Stimulated activated CD4-positive, alpha-beta T cell treated with anti-CD3 and anti-CD28 coated beads, TNF-alpha, amount 100 ng/mL, for 4 hours (primary cell): ENCODE measurements around the gene SRPK3.

ENCODE experiments used
- DNase-seq, 3 experiments: peaks; one replicate each; pipeline ENCODE4 v3.0.0-alpha.2; 2020; ENCODE audit warnings: low read depth in 3 of 3

Gene SRPK3

GRCh38 chrX:153783378-153784013, 2.7 kb downstream of the SRPK3 start:
- no peak for DNase-seq

- DNase-seq: no peak
These were observed 3.6 kb downstream of the SRPK3 start for GRCh38 chrX:153784325-153784967.

GRCh38 chrX:153786669-153787068, 5.8 kb downstream of the SRPK3 start:
- DNase-seq: no peak

- DNase-seq: no peak
These were observed 8.8 kb downstream of the SRPK3 start for GRCh38 chrX:153789654-153790053.

- DNase-seq: no peak
These were observed 10.4 kb downstream of the SRPK3 start for GRCh38 chrX:153791104-153791852.

GRCh38 chrX:153792368-153792767, 11.5 kb downstream of the SRPK3 start:
- no peak for DNase-seq

- DNase-seq: no peak
These were observed 12.4 kb downstream of the SRPK3 start for GRCh38 chrX:153793291-153793690.

- peak; percentile 78 to 86 (median 85) for DNase-seq
These were observed 13.4 kb downstream of the SRPK3 start, which contains the start of the genes IDH3G and SSR4 for GRCh38 chrX:153794018-153794896. TSS of gene IDH3G (minus strand) at chrX:153794375. CDS start at chrX:153794326, 49 bp downstream. TSS of gene SSR4 (plus strand) at chrX:153794668. CDS start at chrX:153794688, 20 bp downstream.

- DNase-seq: peak in 2 of 3 experiments; percentile 8 to 15
These were observed 14.3 kb downstream of the SRPK3 start for GRCh38 chrX:153794897-153795816.

GRCh38 chrX:153797415-153798015, 16.7 kb downstream of the SRPK3 start:
- no peak for DNase-seq

GRCh38 chrX:153799326-153799725, 18.5 kb downstream of the SRPK3 start:
- no peak for DNase-seq

- DNase-seq: no peak
These were observed 19.4 kb downstream of the SRPK3 start for GRCh38 chrX:153800177-153800722.

GRCh38 chrX:153800746-153801145, 19.9 kb downstream of the SRPK3 start:
- no peak for DNase-seq

- no peak for DNase-seq
These were observed 20.8 kb downstream of the SRPK3 start for GRCh38 chrX:153801669-153802068.

GRCh38 chrX:153802513-153803045, 21.7 kb downstream of the SRPK3 start:
- no peak for DNase-seq

- DNase-seq: no peak
These were observed 22.6 kb downstream of the SRPK3 start for GRCh38 chrX:153803211-153804099.

- no peak for DNase-seq
These were observed 23.3 kb downstream of the SRPK3 start for GRCh38 chrX:153804100-153804595.

- DNase-seq: no peak
These were observed 23.8 kb downstream of the SRPK3 start for GRCh38 chrX:153804621-153805020.
